ENCODE measurements around the gene PPP6R3. TPM values are rescaled to one million over a fixed set of nuclear protein-coding genes. Genes with fewer than 3 reads are reported as not detected.
A peak's percentile ranks its signal among the peaks of the same experiment; 100 is the strongest.

The PPP6R3 gene
- total and polyA plus RNA-seq, 2 donors (not counting 3 experiments of a cell fraction or from before 2014, with no cell fraction given) = 31.7 to 98.8 TPM

DNA sequence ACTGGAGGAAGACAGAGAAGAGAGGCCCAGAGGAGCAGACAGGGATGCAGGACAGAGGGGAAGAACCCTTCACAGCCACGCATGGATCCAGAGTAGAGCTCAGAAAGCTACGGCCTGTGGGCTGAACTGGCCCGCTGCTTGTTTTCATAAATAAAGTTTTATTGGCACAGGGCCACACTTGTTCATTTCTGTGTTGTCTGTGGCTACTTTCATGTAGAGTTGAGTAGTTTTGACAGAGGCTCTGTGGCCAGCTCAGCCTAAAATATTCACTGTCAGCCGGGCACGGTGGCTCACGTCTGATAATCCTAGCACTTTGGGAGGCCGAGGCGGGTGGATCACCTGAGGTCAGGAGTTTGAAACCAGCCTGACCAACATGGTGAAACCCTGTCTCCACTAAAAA lies 197.5 kb downstream of the PPP6R3 start:
- Histone ChIP-seq H3K79me2 (ENCODE audit: control insufficient read depth, insufficient read depth, low read length) (no peaks in the 10 kb centered on the region), H3K9ac (replicated peaks; ENCODE audit: extremely low read depth, insufficient read depth, low read length) (no peak overlapping the region), H3K9me1 (replicated peaks; ENCODE audit: control insufficient read depth, extremely low read depth, insufficient read depth, low read length) (no peaks in the 10 kb centered on the region), H3K9me3 (replicated peaks; ENCODE audit: control insufficient read depth, insufficient read depth, low read length) (no peaks in the 10 kb centered on the region), H3K27ac (ENCODE audit: insufficient read depth, low read depth, low read length) (no peak overlapping the region), H3K4me1 (ENCODE audit: control insufficient read depth, extremely low read depth, insufficient read depth, low read length) (peaks cover 4% of the 10 kb centered on the region), H3K36me3 (ENCODE audit: control insufficient read depth in 2 of 2, extremely low read depth in 1 of 2, insufficient read depth in 2 of 2, low read length in 2 of 2) (no peaks in the 10 kb centered on the region), H3K4me3 (replicated peaks in 1 of 3; ENCODE audit: insufficient read depth in 1 of 3, low read depth in 1 of 3, low read length in 3 of 3) (no peak overlapping the region), H4K20me1 (replicated peaks; ENCODE audit: control insufficient read depth, extremely low read depth, insufficient read depth, low read length) (no peaks in the 10 kb centered on the region), H3K4me2 (ENCODE audit: insufficient read depth, low read length) (no peak overlapping the region), H2AFZ (ENCODE audit: low read depth, low read length) (no peak overlapping the region), H3K27me3 (ENCODE audit: control insufficient read depth in 2 of 2, insufficient read depth in 2 of 2, low read length in 2 of 2) (peaks cover 0 to 2% of the 10 kb centered on the region in 2 experiments)
- FAIRE-seq (peak; percentile 49), DNase-seq (ENCODE audit: low read depth, low spot score) (no peak)
- ChIA-PET POLR2A (no interaction called here), CTCF (no interaction called here)
- intact Hi-C loops (cut with micrococcal nuclease) = no loop called here
- TF ChIP-seq FOS (IDR thresholded peaks at IDR 0.05; ENCODE audit: borderline replicate concordance, insufficient read depth, low read length) (no peak), GATA2 (IDR thresholded peaks at IDR 0.05; ENCODE audit: insufficient read depth, insufficient read length, low read depth, low read length) (no peak), MYC (IDR thresholded peaks at IDR 0.05; ENCODE audit: low read depth, low read length) (no peak), EZH2 (IDR thresholded peaks at IDR 0.05; ENCODE audit: borderline replicate concordance, low read depth, low read length, severe bottlenecking) (no peak), JUN (IDR thresholded peaks at IDR 0.05; ENCODE audit: borderline replicate concordance, insufficient read depth, insufficient read length, low read depth) (no peak)
- TF ChIP-seq, protein P1, sequence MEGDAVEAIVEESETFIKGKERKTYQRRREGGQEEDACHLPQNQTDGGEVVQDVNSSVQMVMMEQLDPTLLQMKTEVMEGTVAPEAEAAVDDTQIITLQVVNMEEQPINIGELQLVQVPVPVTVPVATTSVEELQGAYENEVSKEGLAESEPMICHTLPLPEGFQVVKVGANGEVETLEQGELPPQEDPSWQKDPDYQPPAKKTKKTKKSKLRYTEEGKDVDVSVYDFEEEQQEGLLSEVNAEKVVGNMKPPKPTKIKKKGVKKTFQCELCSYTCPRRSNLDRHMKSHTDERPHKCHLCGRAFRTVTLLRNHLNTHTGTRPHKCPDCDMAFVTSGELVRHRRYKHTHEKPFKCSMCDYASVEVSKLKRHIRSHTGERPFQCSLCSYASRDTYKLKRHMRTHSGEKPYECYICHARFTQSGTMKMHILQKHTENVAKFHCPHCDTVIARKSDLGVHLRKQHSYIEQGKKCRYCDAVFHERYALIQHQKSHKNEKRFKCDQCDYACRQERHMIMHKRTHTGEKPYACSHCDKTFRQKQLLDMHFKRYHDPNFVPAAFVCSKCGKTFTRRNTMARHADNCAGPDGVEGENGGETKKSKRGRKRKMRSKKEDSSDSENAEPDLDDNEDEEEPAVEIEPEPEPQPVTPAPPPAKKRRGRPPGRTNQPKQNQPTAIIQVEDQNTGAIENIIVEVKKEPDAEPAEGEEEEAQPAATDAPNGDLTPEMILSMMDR (IDR thresholded peaks at IDR 0.05; ENCODE audit: extremely low read depth in 1 of 2, insufficient read depth in 1 of 2, low read depth in 1 of 2, low read length in 2 of 2) = no peak
- no TSS peak for BruUV-seq (replicated peaks)
- dilution Hi-C loops (cut with MboI; ENCODE audit: extremely low pct_ligation_motif_present, low sequenced_read_pairs) = no loop called here

Measured in endothelial cell of umbilical vein (primary cell).